ENCODE measurements around the gene RPRD1A. TPM values are rescaled to one million over a fixed set of nuclear protein-coding genes. Genes with fewer than 3 reads are reported as not detected.
A peak's percentile ranks its signal among the peaks of the same experiment; 100 is the strongest.

Gene RPRD1A
- total and polyA plus RNA-seq, 4 donors, result 64.4 to 109 (median 85.3) TPM

DNA sequence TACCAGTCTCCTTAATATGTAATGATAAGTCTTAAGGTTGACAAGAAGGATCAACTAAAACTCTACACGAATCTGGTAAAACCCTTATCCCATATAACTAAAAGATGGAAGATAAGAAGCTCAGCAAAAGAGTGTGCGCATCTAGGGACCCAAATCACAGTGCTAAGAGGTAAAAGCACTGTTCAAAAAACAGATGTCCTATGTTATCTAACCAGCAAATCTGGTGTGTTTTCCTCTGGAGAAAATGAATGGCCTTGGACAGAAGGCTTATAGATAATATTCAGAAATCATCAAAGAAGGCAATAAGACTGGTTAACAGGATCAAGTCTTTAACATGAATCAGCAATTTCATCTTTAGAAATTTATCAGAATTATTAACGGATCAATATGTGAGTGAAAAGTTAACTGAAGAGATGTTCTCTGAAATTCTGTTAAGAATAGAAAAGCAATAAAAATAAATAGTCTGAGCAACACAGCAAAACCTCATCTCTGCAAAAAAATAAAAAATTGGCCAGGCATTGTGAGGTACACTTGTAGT, 47.1 kb downstream of the RPRD1A start:
- Histone ChIP-seq H3K36me3 (ENCODE audit: control insufficient read depth, insufficient read depth, low read length) (peaks cover 5% of the 10 kb centered on the region), H3K9me3 (ENCODE audit: control insufficient read depth, insufficient read depth, low read length) (no peaks in the 10 kb centered on the region), H3K4me1 (ENCODE audit: control insufficient read depth, insufficient read depth, low read length) (peaks cover 3% of the 10 kb centered on the region), H3K27me3 (ENCODE audit: control insufficient read depth, insufficient read depth, low read length) (no peaks in the 10 kb centered on the region), H3K4me3 (ENCODE audit: low read depth, low read length) (no peak overlapping the region), H3K27ac (ENCODE audit: low read depth, low read length) (no peak overlapping the region)
- no peak for DNase-seq (ENCODE audit: low read depth in 4 of 6, low spot score in 6 of 6)
- no CpG with 5 or more reads among the region's 3 CpGs for WGBS (ENCODE audit: insufficient coverage)

- WGBS (ENCODE audit: insufficient coverage), result 100% methylated on average over 1 of the region's 2 CpGs
- Histone ChIP-seq H3K4me1 (ENCODE audit: control insufficient read depth, insufficient read depth, low read length) (peaks cover 3% of the 10 kb centered on the region), H3K27ac (ENCODE audit: low read depth, low read length) (no peak overlapping the region), H3K36me3 (ENCODE audit: control insufficient read depth, insufficient read depth, low read length) (peaks cover 5% of the 10 kb centered on the region), H3K9me3 (ENCODE audit: control insufficient read depth, insufficient read depth, low read length) (no peaks in the 10 kb centered on the region), H3K27me3 (ENCODE audit: control insufficient read depth, insufficient read depth, low read length) (no peaks in the 10 kb centered on the region), H3K4me3 (ENCODE audit: low read depth, low read length) (no peak overlapping the region)
- peak in 1 of 6 donors; percentile 1 for DNase-seq (ENCODE audit: low read depth in 4 of 6, low spot score in 6 of 6)
Observed at GRCh38 chr18:36017232-36017631, 50.1 kb downstream of the RPRD1A start.

- peaks cover 3% of the 10 kb centered on the region for H3K4me1 ChIP-seq (ENCODE audit: control insufficient read depth, insufficient read depth, low read length)
- H3K27me3 ChIP-seq (ENCODE audit: control insufficient read depth, insufficient read depth, low read length), result no peaks in the 10 kb centered on the region
- peaks cover 5% of the 10 kb centered on the region for H3K36me3 ChIP-seq (ENCODE audit: control insufficient read depth, insufficient read depth, low read length)
- no CpG with 5 or more reads among the region's 3 CpGs for WGBS (ENCODE audit: insufficient coverage)
- H3K4me3 ChIP-seq (ENCODE audit: low read depth, low read length), result no peak overlapping the region
- no peak for DNase-seq (ENCODE audit: low read depth in 4 of 6, low spot score in 6 of 6)
- H3K9me3 ChIP-seq (ENCODE audit: control insufficient read depth, insufficient read depth, low read length), result no peaks in the 10 kb centered on the region
- H3K27ac ChIP-seq (ENCODE audit: low read depth, low read length), result no peak overlapping the region
Observed at GRCh38 chr18:36015629-36016028, 51.7 kb downstream of the RPRD1A start.

DNA sequence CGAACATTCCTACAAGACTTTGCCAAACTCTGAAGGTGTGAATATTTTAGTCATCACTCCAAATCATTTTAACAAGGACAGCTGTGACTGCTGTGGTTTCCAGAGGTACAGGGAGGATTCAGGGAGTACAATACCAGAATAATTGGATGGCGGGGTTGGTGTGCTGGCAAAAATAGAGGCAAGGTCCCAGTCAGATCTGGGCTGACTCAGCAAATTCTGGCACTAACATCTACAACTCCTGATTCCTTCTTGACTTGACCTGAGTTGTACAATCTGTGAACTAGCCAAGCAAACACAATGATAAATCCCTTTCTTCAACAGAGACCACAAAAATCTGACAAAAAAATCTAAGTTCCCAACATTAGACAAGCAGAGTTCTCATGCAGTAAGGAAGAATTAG, 54.5 kb downstream of the RPRD1A start:
- peaks cover 3% of the 10 kb centered on the region for H3K4me1 ChIP-seq (ENCODE audit: control insufficient read depth, insufficient read depth, low read length)
- H3K4me3 ChIP-seq (ENCODE audit: low read depth, low read length), result no peak overlapping the region
- no peaks in the 10 kb centered on the region for H3K36me3 ChIP-seq (ENCODE audit: control insufficient read depth, insufficient read depth, low read length)
- no CpG with 5 or more reads among the region's 2 CpGs for WGBS (ENCODE audit: insufficient coverage)
- H3K27me3 ChIP-seq (ENCODE audit: control insufficient read depth, insufficient read depth, low read length), result no peaks in the 10 kb centered on the region
- no peak for DNase-seq (ENCODE audit: low read depth in 4 of 6, low spot score in 6 of 6)
- H3K9me3 ChIP-seq (ENCODE audit: control insufficient read depth, insufficient read depth, low read length), result no peaks in the 10 kb centered on the region
- no peak overlapping the region for H3K27ac ChIP-seq (ENCODE audit: low read depth, low read length)

DNA sequence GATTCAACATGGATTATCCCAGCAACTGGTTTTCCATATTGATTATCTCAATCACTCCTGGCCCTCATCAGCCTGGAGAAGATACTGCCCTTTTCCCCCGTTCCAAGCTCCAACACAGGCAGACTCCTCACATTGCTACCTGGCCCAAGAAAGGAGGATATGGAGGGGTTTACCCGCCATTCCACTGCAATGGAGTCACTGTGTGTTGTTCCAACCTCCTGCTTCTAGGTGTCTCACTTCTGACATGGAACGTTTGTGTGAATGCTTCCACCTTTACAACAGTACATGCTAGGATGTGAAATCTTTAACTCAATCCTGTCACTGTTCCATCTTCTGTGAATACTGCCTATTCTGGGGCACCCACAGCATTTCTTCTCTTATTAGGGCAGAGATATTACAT, 58.1 kb downstream of the RPRD1A start:
- H3K27me3 ChIP-seq (ENCODE audit: control insufficient read depth, insufficient read depth, low read length), result no peaks in the 10 kb centered on the region
- no peaks in the 10 kb centered on the region for H3K9me3 ChIP-seq (ENCODE audit: control insufficient read depth, insufficient read depth, low read length)
- DNase-seq (ENCODE audit: low read depth in 4 of 6, low spot score in 6 of 6), result no peak
- H3K4me3 ChIP-seq (ENCODE audit: low read depth, low read length), result no peak overlapping the region
- H3K4me1 ChIP-seq (ENCODE audit: control insufficient read depth, insufficient read depth, low read length), result no peaks in the 10 kb centered on the region
- no peaks in the 10 kb centered on the region for H3K36me3 ChIP-seq (ENCODE audit: control insufficient read depth, insufficient read depth, low read length)
- H3K27ac ChIP-seq (ENCODE audit: low read depth, low read length), result no peak overlapping the region
- WGBS (ENCODE audit: insufficient coverage), result 80% methylated on average over 1 of the region's 3 CpGs

- Histone ChIP-seq H3K27ac (ENCODE audit: low read depth, low read length) (no peak overlapping the region), H3K36me3 (ENCODE audit: control insufficient read depth, insufficient read depth, low read length) (no peaks in the 10 kb centered on the region), H3K4me1 (ENCODE audit: control insufficient read depth, insufficient read depth, low read length) (no peaks in the 10 kb centered on the region), H3K27me3 (ENCODE audit: control insufficient read depth, insufficient read depth, low read length) (no peaks in the 10 kb centered on the region), H3K4me3 (ENCODE audit: low read depth, low read length) (no peak overlapping the region), H3K9me3 (ENCODE audit: control insufficient read depth, insufficient read depth, low read length) (no peaks in the 10 kb centered on the region)
- WGBS (ENCODE audit: insufficient coverage), result no CpG with 5 or more reads among the region's 2 CpGs
- DNase-seq (ENCODE audit: low read depth in 4 of 6, low spot score in 6 of 6), result no peak
Observed at GRCh38 chr18:36006997-36007396, 60.4 kb downstream of the RPRD1A start.

- Histone ChIP-seq H3K27ac (ENCODE audit: low read depth, low read length) (no peak overlapping the region), H3K36me3 (ENCODE audit: control insufficient read depth, insufficient read depth, low read length) (no peaks in the 10 kb centered on the region), H3K27me3 (ENCODE audit: control insufficient read depth, insufficient read depth, low read length) (no peaks in the 10 kb centered on the region), H3K9me3 (ENCODE audit: control insufficient read depth, insufficient read depth, low read length) (no peaks in the 10 kb centered on the region), H3K4me3 (ENCODE audit: low read depth, low read length) (no peak overlapping the region), H3K4me1 (ENCODE audit: control insufficient read depth, insufficient read depth, low read length) (no peaks in the 10 kb centered on the region)
- 20% methylated on average over 1 of the region's 1 CpG for WGBS (ENCODE audit: insufficient coverage)
- DNase-seq (ENCODE audit: low read depth in 4 of 6, low spot score in 6 of 6), result no peak
Observed at GRCh38 chr18:35999925-36000324, 67.4 kb downstream of the RPRD1A start.

DNA sequence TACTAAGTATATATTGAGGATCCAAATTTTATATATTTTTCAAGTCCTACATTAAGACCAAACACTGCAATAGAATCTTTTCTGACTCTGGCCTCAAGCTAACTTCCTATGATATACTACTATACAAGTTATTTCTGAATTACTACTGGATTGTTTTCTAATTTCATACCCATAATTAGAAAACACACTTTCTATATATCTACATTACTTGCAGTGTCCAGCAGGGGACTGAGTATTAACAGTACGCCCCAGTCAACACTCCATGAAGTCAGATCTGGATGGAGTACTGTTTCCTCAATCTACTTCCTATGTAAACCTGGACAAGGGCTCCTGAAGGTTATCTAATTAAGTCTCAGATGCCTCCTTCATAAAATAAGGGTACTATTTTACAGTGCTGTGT, 68.4 kb downstream of the RPRD1A start:
- no peak overlapping the region for H3K4me3 ChIP-seq (ENCODE audit: low read depth, low read length)
- H3K27me3 ChIP-seq (ENCODE audit: control insufficient read depth, insufficient read depth, low read length), result no peaks in the 10 kb centered on the region
- no peaks in the 10 kb centered on the region for H3K36me3 ChIP-seq (ENCODE audit: control insufficient read depth, insufficient read depth, low read length)
- no peak overlapping the region for H3K27ac ChIP-seq (ENCODE audit: low read depth, low read length)
- no peaks in the 10 kb centered on the region for H3K9me3 ChIP-seq (ENCODE audit: control insufficient read depth, insufficient read depth, low read length)
- DNase-seq (ENCODE audit: low read depth in 4 of 6, low spot score in 6 of 6), result no peak
- 80% methylated on average over 1 of the region's 1 CpG for WGBS (ENCODE audit: insufficient coverage)
- no peaks in the 10 kb centered on the region for H3K4me1 ChIP-seq (ENCODE audit: control insufficient read depth, insufficient read depth, low read length)

GRCh38 chr18:35993013-35993412, 74.3 kb downstream of the RPRD1A start:
- H3K9me3 ChIP-seq (ENCODE audit: control insufficient read depth, insufficient read depth, low read length), result no peaks in the 10 kb centered on the region
- no peak for DNase-seq (ENCODE audit: low read depth in 4 of 6, low spot score in 6 of 6)
- peaks cover 2% of the 10 kb centered on the region for H3K4me1 ChIP-seq (ENCODE audit: control insufficient read depth, insufficient read depth, low read length)
- no peaks in the 10 kb centered on the region for H3K36me3 ChIP-seq (ENCODE audit: control insufficient read depth, insufficient read depth, low read length)
- no peak overlapping the region for H3K27ac ChIP-seq (ENCODE audit: low read depth, low read length)
- H3K27me3 ChIP-seq (ENCODE audit: control insufficient read depth, insufficient read depth, low read length), result no peaks in the 10 kb centered on the region
- no peak overlapping the region for H3K4me3 ChIP-seq (ENCODE audit: low read depth, low read length)
- WGBS (ENCODE audit: insufficient coverage), result 91% methylated on average over 4 of the region's 6 CpGs

DNA sequence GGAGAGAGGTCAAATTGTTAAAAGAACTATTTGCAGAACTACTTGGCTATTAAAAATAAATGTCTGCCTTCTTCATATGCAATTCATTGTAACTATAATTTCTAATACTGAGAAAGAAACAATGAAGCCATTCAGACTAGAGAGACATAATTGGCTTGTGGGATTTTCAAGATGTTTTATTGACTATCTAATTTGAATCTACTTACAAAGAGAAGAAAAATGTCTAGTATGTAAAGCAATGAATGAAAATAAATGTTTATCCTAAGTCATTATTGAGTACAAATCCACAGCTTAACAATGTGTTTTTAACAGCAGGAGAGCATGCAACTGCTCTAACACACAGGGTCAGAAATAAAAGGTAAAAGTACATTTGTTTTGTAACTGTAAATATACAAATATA, 75.7 kb downstream of the RPRD1A start:
- H3K9me3 ChIP-seq (ENCODE audit: control insufficient read depth, insufficient read depth, low read length), result no peaks in the 10 kb centered on the region
- no peak overlapping the region for H3K4me3 ChIP-seq (ENCODE audit: low read depth, low read length)
- H3K27me3 ChIP-seq (ENCODE audit: control insufficient read depth, insufficient read depth, low read length), result no peaks in the 10 kb centered on the region
- no peak overlapping the region for H3K27ac ChIP-seq (ENCODE audit: low read depth, low read length)
- no peak for DNase-seq (ENCODE audit: low read depth in 4 of 6, low spot score in 6 of 6)
- peaks cover 2% of the 10 kb centered on the region for H3K4me1 ChIP-seq (ENCODE audit: control insufficient read depth, insufficient read depth, low read length)
- no peaks in the 10 kb centered on the region for H3K36me3 ChIP-seq (ENCODE audit: control insufficient read depth, insufficient read depth, low read length)
